ENCODE measurements around the gene NEU4. TPM values are rescaled to one million over a fixed set of nuclear protein-coding genes. Genes with fewer than 3 reads are reported as not detected.

Gene NEU4
- polyA plus RNA-seq, 1 donor from 2014 or later, result not detected

GRCh38 chr2:241762321-241762932 lies 46.6 kb upstream of the NEU4 start:
- TF ChIP-seq EZH2 (IDR thresholded peaks at IDR 0.05; ENCODE audit: borderline replicate concordance, insufficient read depth, low read length, poor library complexity, severe bottlenecking), result no peak
- TF ChIP-seq, protein P1, sequence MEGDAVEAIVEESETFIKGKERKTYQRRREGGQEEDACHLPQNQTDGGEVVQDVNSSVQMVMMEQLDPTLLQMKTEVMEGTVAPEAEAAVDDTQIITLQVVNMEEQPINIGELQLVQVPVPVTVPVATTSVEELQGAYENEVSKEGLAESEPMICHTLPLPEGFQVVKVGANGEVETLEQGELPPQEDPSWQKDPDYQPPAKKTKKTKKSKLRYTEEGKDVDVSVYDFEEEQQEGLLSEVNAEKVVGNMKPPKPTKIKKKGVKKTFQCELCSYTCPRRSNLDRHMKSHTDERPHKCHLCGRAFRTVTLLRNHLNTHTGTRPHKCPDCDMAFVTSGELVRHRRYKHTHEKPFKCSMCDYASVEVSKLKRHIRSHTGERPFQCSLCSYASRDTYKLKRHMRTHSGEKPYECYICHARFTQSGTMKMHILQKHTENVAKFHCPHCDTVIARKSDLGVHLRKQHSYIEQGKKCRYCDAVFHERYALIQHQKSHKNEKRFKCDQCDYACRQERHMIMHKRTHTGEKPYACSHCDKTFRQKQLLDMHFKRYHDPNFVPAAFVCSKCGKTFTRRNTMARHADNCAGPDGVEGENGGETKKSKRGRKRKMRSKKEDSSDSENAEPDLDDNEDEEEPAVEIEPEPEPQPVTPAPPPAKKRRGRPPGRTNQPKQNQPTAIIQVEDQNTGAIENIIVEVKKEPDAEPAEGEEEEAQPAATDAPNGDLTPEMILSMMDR (IDR thresholded peaks at IDR 0.05; ENCODE audit: poor library complexity, severe bottlenecking), result no peak
- no peak for TF ChIP-seq MXI1 (conservative IDR thresholded peaks at IDR 0.05; ENCODE audit: poor library complexity, severe bottlenecking)
- TF ChIP-seq POLR2AphosphoS5 (IDR thresholded peaks at IDR 0.05), result no peak
- no peak for TF ChIP-seq TAF1 (IDR thresholded peaks at IDR 0.05; ENCODE audit: low read depth)
- no peak for TF ChIP-seq EP300 (conservative IDR thresholded peaks at IDR 0.05; ENCODE audit: poor library complexity, severe bottlenecking)
- TF ChIP-seq, protein P2, sequence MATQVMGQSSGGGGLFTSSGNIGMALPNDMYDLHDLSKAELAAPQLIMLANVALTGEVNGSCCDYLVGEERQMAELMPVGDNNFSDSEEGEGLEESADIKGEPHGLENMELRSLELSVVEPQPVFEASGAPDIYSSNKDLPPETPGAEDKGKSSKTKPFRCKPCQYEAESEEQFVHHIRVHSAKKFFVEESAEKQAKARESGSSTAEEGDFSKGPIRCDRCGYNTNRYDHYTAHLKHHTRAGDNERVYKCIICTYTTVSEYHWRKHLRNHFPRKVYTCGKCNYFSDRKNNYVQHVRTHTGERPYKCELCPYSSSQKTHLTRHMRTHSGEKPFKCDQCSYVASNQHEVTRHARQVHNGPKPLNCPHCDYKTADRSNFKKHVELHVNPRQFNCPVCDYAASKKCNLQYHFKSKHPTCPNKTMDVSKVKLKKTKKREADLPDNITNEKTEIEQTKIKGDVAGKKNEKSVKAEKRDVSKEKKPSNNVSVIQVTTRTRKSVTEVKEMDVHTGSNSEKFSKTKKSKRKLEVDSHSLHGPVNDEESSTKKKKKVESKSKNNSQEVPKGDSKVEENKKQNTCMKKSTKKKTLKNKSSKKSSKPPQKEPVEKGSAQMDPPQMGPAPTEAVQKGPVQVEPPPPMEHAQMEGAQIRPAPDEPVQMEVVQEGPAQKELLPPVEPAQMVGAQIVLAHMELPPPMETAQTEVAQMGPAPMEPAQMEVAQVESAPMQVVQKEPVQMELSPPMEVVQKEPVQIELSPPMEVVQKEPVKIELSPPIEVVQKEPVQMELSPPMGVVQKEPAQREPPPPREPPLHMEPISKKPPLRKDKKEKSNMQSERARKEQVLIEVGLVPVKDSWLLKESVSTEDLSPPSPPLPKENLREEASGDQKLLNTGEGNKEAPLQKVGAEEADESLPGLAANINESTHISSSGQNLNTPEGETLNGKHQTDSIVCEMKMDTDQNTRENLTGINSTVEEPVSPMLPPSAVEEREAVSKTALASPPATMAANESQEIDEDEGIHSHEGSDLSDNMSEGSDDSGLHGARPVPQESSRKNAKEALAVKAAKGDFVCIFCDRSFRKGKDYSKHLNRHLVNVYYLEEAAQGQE (IDR thresholded peaks at IDR 0.05; ENCODE audit: borderline replicate concordance), result no peak
- no peak for TF ChIP-seq SMC3 (conservative IDR thresholded peaks at IDR 0.05; ENCODE audit: poor library complexity)
- no peak for TF ChIP-seq RAD21 (conservative IDR thresholded peaks at IDR 0.05)
- Histone ChIP-seq H3F3A (ENCODE audit: insufficient read depth, low read length, poor library complexity, severe bottlenecking) (no peaks in the 10 kb centered on the region), H3K36me3 (ENCODE audit: insufficient read depth, low read length) (peaks cover 7% of the 10 kb centered on the region), H3K4me3 (ENCODE audit: low read length) (no peak overlapping the region), H3K9me3 (ENCODE audit: low read length) (peaks cover 5% of the 10 kb centered on the region), H3K27me3 (ENCODE audit: insufficient read depth, low read depth, low read length) (no peaks in the 10 kb centered on the region), H3K9ac (ENCODE audit: low read length) (no peak overlapping the region), H3K79me2 (replicated peaks; ENCODE audit: insufficient read depth, low read length) (no peaks in the 10 kb centered on the region), H3K4me2 (ENCODE audit: low read length) (no peak overlapping the region), H4K20me1 (ENCODE audit: insufficient read depth) (no peaks in the 10 kb centered on the region), H3K9me2 (ENCODE audit: insufficient read depth, low read length) (no peaks in the 10 kb centered on the region), H2AFZ (ENCODE audit: low read depth, low read length) (no peak overlapping the region), H3K27ac (ENCODE audit: low read length) (no peak overlapping the region)

DNA sequence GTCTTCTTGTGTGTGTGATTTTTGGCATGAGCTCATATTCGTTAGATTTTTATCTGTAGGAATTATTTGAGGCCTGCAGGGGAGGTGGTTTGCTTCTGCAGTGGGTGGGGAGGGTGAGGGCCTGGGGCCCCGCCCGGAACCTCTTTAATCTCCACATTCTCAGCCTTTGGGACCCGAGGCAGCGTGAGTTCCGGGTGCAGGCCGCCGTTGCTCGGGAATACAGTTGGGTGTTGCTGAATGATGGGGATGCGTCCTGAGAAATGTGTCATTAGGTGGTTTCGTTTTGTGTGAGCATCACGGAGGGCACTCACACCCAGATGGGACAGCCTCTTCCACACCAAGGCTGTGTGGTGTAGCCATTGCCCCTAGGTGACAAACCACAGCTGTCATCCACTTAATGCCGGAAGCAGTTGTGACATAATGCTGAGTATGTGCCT lies 46.0 kb upstream of the NEU4 start:
- H3K4me3 ChIP-seq (ENCODE audit: low read length), result no peak overlapping the region
- TF ChIP-seq SMC3 (conservative IDR thresholded peaks at IDR 0.05; ENCODE audit: poor library complexity), result no peak
- TF ChIP-seq EZH2 (IDR thresholded peaks at IDR 0.05; ENCODE audit: borderline replicate concordance, insufficient read depth, low read length, poor library complexity, severe bottlenecking), result no peak
- TF ChIP-seq TAF1 (IDR thresholded peaks at IDR 0.05; ENCODE audit: low read depth), result no peak
- no peak for TF ChIP-seq RAD21 (conservative IDR thresholded peaks at IDR 0.05)
- TF ChIP-seq MXI1 (conservative IDR thresholded peaks at IDR 0.05; ENCODE audit: poor library complexity, severe bottlenecking), result no peak
- TF ChIP-seq, protein P2 (IDR thresholded peaks at IDR 0.05; ENCODE audit: borderline replicate concordance), result no peak
- no peak for TF ChIP-seq POLR2AphosphoS5 (IDR thresholded peaks at IDR 0.05)
- TF ChIP-seq, protein P1 (IDR thresholded peaks at IDR 0.05; ENCODE audit: poor library complexity, severe bottlenecking), result no peak
- TF ChIP-seq EP300 (conservative IDR thresholded peaks at IDR 0.05; ENCODE audit: poor library complexity, severe bottlenecking), result no peak
- no peak overlapping the region for H2AFZ ChIP-seq (ENCODE audit: low read depth, low read length)
- no peaks in the 10 kb centered on the region for H3K79me2 ChIP-seq (replicated peaks; ENCODE audit: insufficient read depth, low read length)
- H3K4me2 ChIP-seq (ENCODE audit: low read length), result no peak overlapping the region
- H3F3A ChIP-seq (ENCODE audit: insufficient read depth, low read length, poor library complexity, severe bottlenecking), result no peaks in the 10 kb centered on the region
- H3K27me3 ChIP-seq (ENCODE audit: insufficient read depth, low read depth, low read length), result no peaks in the 10 kb centered on the region
- no peaks in the 10 kb centered on the region for H4K20me1 ChIP-seq (ENCODE audit: insufficient read depth)
- no peak overlapping the region for H3K9ac ChIP-seq (ENCODE audit: low read length)
- H3K36me3 ChIP-seq (ENCODE audit: insufficient read depth, low read length), result peaks cover 7% of the 10 kb centered on the region
- H3K9me2 ChIP-seq (ENCODE audit: insufficient read depth, low read length), result no peaks in the 10 kb centered on the region
- no peak overlapping the region for H3K27ac ChIP-seq (ENCODE audit: low read length)
- peaks cover 5% of the 10 kb centered on the region for H3K9me3 ChIP-seq (ENCODE audit: low read length)

All from neural cell (in vitro differentiated cells).